HG03521 (cell line): ENCODE data around the gene C22orf15.

ENCODE experiments used
- ATAC-seq: cut with Tn5 transposase; IDR thresholded peaks from one replicate; pipeline ENCODE4 v1.9.1; 2021; ENCODE audit warnings: mild to moderate bottlenecking, moderate library complexity; ENCODE audit not compliant: unreplicated experiment

Gene C22orf15

GRCh38 chr22:23750367-23750713 lies 12.4 kb upstream of the C22orf15 start:
- ATAC-seq = no peak

- peak; percentile 77 for ATAC-seq
Measured at GRCh38 chr22:23750714-23751440, 11.9 kb upstream of the C22orf15 start, which contains the start of gene ZNF70. ZNF70 (minus strand) TSS chr22:23751112; CDS start chr22:23745140, 5,972 bp downstream.

GRCh38 chr22:23751441-23751996 lies 11.3 kb upstream of the C22orf15 start:
- ATAC-seq = peak; percentile 17

GRCh38 chr22:23752090-23752691 lies 10.6 kb upstream of the C22orf15 start:
- ATAC-seq = no peak

GRCh38 chr22:23752750-23753149 lies 10.0 kb upstream of the C22orf15 start:
- ATAC-seq = no peak

GRCh38 chr22:23753385-23753784 lies 9.4 kb upstream of the C22orf15 start:
- no peak for ATAC-seq

- ATAC-seq = no peak
Measured at GRCh38 chr22:23754220-23754919, 8.4 kb upstream of the C22orf15 start, which contains the start of gene VPREB3. VPREB3 (minus strand) TSS chr22:23754425; CDS start chr22:23754363, 62 bp downstream.

GRCh38 chr22:23754980-23755636 lies 7.7 kb upstream of the C22orf15 start:
- no peak for ATAC-seq

- no peak for ATAC-seq
Measured at GRCh38 chr22:23755711-23756110, 7.1 kb upstream of the C22orf15 start.

- no peak for ATAC-seq
Measured at GRCh38 chr22:23756891-23757290, 5.9 kb upstream of the C22orf15 start.

GRCh38 chr22:23759566-23759965 lies 3.2 kb upstream of the C22orf15 start:
- no peak for ATAC-seq

GRCh38 chr22:23760056-23760455 lies 2.7 kb upstream of the C22orf15 start:
- ATAC-seq = no peak

GRCh38 chr22:23763579-23763945 lies 772 bp downstream of the C22orf15 start:
- ATAC-seq = no peak

- no peak for ATAC-seq
Measured at GRCh38 chr22:23763954-23764353, 1.2 kb downstream of the C22orf15 start.

GRCh38 chr22:23764899-23765881 lies 2.4 kb downstream of the C22orf15 start:
- no peak for ATAC-seq

- ATAC-seq = no peak
Measured at GRCh38 chr22:23767303-23767672, 4.5 kb downstream of the C22orf15 start.

- peak; percentile 54 for ATAC-seq
Measured at GRCh38 chr22:23767673-23768548, 5.1 kb downstream of the C22orf15 start, which contains the start of gene CHCHD10. CHCHD10 (minus strand) TSS chr22:23767972; CDS start chr22:23767874, 98 bp downstream.

GRCh38 chr22:23769321-23769965 lies 6.7 kb downstream of the C22orf15 start:
- ATAC-seq = no peak
